Measurements from ENCODE around the gene IGSF3.
"Not testable (repeated sequence)": the region's sequence is repeated elsewhere in the genome, so short reads cannot be mapped to it uniquely, and the experiment has no call there.

IGSF3 gene

GRCh38 chr1:116572771-116573430 is 94.6 kb downstream of the IGSF3 start:
- DNase-seq: no peak

GRCh38 chr1:116572099-116572498 is 95.4 kb downstream of the IGSF3 start:
- no peak for DNase-seq

DNA sequence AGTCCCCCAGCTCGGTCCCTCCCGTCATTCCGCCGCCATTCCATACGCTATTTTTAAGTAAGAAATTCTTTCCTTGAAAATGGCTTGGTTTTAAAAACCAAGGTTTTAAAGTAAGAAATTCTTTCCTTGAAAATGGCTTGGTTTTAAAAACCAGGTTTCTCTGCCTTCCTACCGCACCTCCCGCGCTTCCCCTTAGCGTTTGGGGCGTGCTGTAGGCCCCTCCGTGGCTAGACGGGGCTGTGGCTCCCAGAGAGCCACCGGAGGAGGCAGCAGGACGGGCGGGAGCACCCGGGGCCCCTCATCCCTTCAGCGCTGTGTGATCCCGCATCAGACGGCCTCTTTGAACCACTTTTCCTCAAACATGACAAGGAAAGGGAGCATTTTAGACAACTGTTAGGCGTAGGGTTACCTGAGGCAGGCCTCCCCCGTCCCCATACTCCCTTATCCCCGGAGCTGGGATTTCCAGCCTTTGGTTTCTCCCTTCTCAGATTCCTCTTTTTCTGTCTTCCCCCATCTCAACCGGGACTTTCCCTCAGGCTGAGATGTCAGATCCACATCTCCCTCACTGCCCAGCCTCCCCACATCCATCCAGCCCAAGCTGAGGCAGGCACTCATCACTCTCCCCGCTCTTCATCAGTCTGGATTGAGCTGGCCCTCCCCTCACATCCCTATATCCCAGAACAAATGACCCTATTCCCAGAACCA is 96.2 kb downstream of the IGSF3 start:
- peak; percentile 8 for DNase-seq

- DNase-seq: peak; percentile 86
These were observed 96.9 kb downstream of the IGSF3 start, which contains the start of gene CD58 for GRCh38 chr1:116570358-116571214. Gene CD58, minus strand, starts transcription at chr1:116571026. Its CDS starts 54 bp downstream, at chr1:116570972.

DNA sequence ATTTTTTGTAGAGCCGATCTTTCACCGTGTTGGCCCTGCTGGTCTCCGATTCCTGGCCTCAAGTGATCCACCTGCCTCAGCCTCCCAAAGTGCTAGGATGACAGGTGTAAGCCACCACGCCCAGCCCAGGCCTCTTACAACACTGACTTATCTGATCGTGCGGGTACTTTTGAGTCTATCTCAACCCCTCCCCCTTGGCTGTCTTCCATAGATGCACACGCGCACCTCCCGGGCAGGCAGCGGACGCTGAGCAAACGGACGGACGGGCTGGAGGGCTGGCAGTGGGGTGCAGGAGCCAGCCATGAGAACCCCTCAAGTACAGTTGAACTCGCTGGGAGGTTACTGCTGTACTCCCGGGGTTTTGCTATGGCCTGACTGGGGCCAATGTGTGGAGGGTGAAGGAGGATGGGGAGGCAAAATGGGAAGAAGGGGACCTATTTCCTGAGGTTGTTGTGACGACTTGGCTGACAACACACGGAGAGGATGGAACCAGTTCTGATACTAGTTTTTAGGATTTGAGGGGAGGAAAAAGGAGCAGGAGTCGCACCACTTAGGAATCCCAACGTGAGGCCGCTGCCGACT is 97.7 kb downstream of the IGSF3 start:
- peak; percentile 38 for DNase-seq

DNA sequence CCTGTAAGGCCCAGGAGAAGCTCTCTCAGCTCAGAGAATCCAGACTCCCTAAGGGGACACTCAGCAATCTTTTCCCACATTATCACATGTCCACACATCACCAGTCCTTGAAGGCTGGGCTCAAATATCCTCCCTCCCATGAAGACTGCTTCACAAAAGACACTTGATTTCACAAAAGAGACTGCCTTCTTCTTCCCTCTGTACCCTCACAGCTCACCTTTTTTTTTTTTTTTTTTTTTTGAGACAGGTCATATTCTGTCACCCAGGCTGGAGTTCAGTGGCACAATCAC is 98.2 kb downstream of the IGSF3 start:
- no peak for DNase-seq

GRCh38 chr1:116568662-116569380 is 98.7 kb downstream of the IGSF3 start:
- DNase-seq: no peak

DNA sequence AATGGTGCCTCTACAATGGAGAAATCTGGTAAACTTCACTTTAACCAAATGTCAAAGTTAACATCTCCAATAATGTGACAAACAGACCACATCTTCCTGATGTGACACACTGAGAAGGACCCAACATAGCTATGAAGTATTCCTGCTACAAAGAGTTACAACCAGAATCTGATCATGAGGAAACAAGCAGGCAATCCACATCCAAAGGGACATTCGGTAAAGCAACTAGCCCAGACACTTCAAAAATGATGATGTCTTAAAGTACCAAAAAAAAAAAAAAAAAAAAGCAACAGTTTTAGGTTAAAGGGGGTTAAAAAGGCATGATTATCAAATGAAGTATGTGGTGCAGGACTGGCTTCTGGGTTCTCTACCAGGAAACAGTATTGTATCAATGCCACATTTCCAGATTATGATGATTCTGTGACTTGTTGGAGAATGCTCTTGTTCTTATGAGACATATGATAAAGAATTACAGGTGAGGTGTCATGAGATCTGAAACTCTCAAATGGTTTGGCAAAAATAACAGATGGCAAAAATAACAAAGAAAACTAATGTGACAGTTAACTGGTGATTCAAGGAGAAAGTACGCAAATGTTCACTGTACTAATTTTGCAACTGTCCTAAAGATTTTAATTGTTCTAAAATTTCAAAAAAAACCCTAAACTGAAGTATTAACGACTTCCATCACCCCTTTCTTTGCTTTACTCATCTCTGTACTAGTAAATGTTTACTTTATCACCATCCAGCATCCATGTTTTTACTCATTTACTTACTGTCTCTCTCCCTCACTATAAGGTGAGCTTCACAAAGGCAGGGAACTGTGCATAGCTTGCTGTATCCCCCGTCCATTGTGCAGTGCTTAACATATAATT is 99.5 kb downstream of the IGSF3 start:
- no peak for DNase-seq

GRCh38 chr1:116565222-116565621 is 102.3 kb downstream of the IGSF3 start:
- DNase-seq: no peak

- DNase-seq: no peak
These were observed 103.1 kb downstream of the IGSF3 start for GRCh38 chr1:116564426-116564825.

GRCh38 chr1:116562465-116562864 is 105.1 kb downstream of the IGSF3 start:
- not testable (repeated sequence) for DNase-seq

DNA sequence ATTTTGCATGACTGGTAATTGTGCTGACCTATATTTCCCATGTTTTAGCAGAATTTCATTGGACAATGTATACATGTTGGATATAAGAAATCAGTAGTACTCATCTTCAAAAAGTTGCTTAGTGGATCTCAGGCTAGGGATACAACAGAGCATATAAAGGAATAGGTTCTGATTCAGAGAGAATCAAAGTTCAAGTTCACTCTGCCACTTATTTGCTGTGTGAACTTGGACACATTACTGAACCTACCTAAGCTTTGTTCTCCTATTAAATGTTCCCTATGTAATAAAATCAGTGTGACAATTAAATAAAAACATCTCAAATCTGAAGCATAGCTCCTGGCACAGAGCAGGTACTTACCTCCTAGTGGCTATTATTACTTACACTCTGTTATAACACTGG is 106.0 kb downstream of the IGSF3 start:
- no peak for DNase-seq

- no peak for DNase-seq
These were observed 106.6 kb downstream of the IGSF3 start for GRCh38 chr1:116560704-116561490.

DNA sequence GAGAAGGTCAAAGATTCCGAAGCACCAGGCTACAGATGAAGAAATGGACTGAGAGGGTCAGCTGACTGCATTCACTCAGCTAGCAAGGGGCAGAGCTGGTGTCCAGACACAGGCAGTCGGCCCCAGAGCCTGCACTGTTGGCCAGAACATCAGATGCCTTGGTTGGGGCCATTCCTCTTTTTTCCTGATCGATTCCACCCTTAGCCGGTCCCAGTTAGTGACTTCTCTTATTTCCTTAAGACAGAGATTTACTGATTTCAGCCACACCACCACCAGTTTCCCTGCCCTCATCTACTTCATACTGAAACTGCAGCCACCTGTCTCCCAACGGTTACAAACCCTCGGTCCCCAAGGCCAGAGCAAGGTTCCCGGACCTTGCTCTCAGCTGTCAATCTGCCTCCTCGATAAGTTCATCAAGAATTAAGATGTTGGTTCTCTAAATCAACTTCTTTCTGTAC is 108.2 kb downstream of the IGSF3 start:
- DNase-seq: no peak

GRCh38 chr1:116558571-116558970 is 109.0 kb downstream of the IGSF3 start:
- DNase-seq: no peak

- DNase-seq: no peak
These were observed 109.4 kb downstream of the IGSF3 start for GRCh38 chr1:116558140-116558549.

DNA sequence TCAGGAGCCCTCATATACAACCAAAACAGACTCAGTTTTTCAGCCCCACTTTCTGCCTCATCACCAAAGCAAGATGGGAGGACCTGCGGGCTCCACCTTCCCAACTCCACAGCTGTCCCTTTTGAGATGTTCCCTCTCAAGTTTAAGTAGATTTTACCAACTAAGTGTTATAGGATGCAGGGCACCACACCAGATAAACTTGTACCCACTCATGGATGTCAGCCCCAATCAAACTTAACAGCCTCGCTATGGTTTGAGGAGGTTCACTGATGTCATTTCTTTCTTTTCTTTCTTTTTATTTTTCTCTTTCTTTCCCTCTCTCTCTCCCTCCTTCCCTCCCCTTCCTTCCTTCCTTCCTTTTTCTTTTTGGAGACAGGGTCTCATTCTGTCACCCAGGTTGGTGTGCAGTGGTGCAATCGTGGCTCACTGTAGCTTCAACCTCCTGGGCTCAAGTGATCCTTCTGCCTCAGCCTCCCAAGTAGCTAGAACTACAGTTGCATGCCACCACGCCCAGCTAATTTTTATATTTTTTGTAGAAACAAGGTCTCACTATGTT is 110.1 kb downstream of the IGSF3 start:
- no peak for DNase-seq

GRCh38 chr1:116556289-116557006 is 111.1 kb downstream of the IGSF3 start:
- DNase-seq: peak; percentile 75

GRCh38 chr1:116554924-116555323 is 112.6 kb downstream of the IGSF3 start:
- DNase-seq: no peak
